HG03025 (cell line): ENCODE measurements around the gene PLPPR3.

Source experiments
- ATAC-seq: cut with Tn5 transposase; IDR thresholded peaks from one replicate; pipeline ENCODE4 v1.9.1; 2021; ENCODE audit warnings: mild to moderate bottlenecking, moderate library complexity; ENCODE audit not compliant: unreplicated experiment, low FRiP score

Gene PLPPR3

GRCh38 chr19:799076-799881, 22.5 kb downstream of the PLPPR3 start:
- ATAC-seq = no peak

DNA sequence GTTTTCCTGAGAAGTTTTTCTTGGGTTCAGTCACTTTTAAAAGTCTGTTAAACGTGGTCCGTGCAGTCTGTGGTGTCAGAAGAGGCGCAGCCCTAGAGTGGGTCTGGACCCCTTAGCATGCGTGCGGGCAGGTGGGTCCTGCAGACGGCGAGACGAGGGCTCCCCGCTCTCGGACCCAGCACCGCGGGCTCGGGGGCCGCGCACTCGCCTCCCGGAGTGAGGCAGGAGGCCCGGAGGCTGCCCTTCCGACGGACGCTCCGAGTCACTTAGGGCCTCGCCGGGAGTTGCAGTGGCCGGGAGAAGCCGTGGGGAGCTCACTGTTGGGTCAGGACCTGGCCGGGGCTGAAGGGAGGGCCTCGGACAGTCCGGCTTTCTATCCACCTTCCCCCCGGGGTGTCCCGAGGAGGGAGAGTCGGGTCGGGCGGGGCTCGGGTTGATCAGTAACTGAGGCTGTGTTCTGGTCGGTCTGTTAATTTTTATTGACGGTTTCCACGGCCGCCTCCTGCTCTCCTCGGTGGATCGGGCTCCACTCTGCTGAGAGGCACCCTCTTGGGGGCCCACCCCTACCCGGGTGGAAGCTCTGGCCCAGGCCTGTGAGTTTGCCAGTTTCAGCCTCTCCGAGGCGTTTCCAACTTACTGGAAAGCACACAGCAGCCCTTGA, 23.2 kb downstream of the PLPPR3 start:
- ATAC-seq = no peak

- peak; percentile 39 for ATAC-seq
Observed at GRCh38 chr19:797528-798414, 24.0 kb downstream of the PLPPR3 start.

- ATAC-seq = peak; percentile 72
Observed at GRCh38 chr19:796692-797527, 24.8 kb downstream of the PLPPR3 start, which contains the start of gene PTBP1. PTBP1 (plus strand) TSS chr19:797452; CDS start chr19:797498, 46 bp downstream.

- ATAC-seq = no peak
Observed at GRCh38 chr19:795691-796581, 25.8 kb downstream of the PLPPR3 start.

GRCh38 chr19:795073-795611, 26.6 kb downstream of the PLPPR3 start:
- no peak for ATAC-seq

- no peak for ATAC-seq
Observed at GRCh38 chr19:793806-794205, 27.9 kb downstream of the PLPPR3 start.

DNA sequence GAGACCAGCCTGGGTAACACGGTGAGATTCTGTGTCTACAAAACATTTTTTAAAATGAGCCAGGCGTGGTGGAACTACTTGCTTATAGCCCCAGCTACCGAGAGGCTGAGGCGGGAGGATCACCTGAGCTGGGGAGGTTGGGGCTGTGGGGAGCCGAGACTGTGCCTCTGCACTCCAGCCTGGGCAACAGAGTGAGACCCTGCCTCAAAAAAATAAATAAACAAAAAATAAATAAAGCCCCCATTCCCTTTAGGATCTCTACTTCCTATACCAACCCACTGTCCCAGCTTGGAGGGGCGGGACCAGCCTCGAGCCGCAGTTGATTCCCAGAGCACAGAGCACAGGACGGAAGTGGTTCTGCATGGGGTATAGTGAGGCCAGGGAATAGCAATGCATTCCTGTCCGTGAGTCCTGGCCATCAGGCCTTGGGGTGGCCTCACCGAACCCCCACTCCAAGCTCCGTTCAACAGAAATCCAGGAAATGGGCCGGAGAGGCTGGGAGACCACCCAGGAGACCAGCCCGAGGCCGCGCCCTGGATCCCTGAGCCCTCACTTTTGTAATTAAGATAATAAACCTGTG, 29.4 kb downstream of the PLPPR3 start:
- no peak for ATAC-seq

DNA sequence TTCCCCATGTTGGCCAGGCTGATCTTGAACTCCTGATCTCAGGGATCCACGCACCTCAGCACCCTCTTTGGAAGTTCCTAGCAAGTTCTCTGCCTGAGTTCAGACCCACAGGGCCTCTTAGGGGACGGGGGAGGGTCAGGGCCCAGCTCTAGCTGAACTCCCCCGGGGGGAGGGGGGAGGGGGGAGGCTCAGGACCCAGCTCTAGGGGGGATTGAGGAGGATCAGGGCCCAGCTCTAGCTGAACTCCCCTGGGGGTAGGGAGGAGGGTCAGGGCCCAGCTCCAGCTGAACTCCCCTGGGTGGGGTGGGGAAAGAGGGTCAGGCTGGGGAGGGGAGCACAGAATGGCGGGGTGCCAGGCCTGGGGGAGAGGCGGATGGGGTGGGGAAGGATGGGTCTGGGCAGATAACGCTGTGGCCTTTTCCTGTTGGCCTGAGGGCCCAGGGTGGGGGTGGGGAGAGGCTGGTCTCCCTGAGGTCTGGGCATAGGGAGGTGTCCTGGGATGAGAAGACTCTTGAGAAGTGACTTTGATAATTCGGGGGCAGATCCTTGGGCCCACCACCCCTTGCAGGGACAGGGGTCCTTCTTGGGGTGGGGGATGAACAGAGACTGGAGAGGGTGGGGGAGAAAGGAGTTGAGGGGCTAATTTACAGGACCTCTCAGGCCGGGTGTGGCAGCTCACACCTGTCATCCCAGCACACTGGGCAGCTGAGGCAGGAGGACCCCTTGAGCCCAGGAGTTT, 30.0 kb downstream of the PLPPR3 start:
- no peak for ATAC-seq

DNA sequence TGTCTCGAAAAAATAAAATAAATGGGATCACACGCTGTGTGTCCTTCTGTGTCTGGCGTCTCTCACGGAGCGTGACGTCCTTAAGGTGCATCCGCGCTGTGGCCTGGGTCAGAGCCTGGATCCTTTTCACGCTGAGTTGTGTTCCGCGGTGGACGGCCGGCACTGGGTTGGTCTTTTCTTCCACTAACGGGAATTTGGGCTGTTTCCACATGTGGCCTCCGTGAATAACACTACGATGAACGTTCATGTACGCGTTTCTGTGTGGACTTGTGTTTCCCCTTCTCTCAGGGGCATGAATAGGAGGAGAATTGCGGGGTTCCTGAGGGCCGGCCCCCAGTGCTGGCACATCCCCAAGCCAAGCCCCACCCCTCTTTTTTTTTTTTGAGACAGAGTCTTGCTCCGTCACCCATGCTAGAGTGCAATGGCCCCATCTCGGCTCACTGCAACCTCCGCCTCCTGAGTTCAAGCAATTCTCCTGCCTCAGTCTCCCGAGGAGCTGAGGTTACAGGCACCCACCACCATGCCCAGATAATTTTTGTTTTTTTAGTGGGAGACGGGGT, 30.7 kb downstream of the PLPPR3 start:
- ATAC-seq = no peak

DNA sequence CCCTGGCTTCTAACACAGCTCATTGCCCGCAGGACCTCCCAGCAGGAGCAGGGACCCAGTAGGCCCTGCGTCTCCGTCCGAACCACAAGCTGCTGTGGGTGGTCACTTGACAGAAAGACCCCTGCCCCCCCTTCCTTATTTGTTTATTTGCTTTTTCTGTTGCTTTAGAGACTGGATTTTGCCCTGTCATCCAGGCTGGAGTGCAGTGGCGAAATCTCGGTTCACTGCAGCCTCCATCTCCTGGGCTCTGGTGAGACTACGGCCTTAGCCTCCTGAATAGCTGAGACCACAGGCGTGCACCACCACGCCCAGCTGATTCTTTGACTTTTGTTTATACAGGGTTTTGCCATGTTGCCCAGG, 32.1 kb downstream of the PLPPR3 start:
- ATAC-seq = no peak

- ATAC-seq = no peak
Observed at GRCh38 chr19:788983-789700, 32.6 kb downstream of the PLPPR3 start.

GRCh38 chr19:788686-788982, 33.1 kb downstream of the PLPPR3 start:
- ATAC-seq = no peak

DNA sequence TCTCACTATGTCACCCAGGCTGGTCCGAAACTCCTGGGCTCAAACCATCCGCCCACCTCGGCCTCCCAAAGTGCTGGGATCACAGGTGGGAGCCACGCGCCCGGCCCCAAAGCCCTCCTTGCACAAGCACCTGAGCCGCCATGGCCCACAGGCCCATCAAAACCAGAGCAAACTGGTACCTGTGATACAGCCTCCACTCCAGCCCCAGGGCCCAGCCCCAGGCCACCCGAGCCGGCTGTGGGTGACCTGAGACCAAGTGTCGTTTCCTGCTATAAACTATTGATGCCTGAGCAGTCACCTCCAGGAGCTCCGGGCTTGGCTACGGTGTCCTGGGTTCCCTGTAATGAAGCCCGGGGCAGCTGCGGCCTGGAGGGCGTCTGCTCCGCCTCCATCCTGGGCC, 34.2 kb downstream of the PLPPR3 start:
- no peak for ATAC-seq

GRCh38 chr19:784541-784940, 37.2 kb downstream of the PLPPR3 start:
- no peak for ATAC-seq

- ATAC-seq = no peak
Observed at GRCh38 chr19:782878-783668, 38.7 kb downstream of the PLPPR3 start.
